ENCODE measurements around the gene TMEM63C.

- TF ChIP-seq CTCF (IDR thresholded peaks at IDR 0.05) = no peak
- no peak for TF ChIP-seq POLR2A (IDR thresholded peaks at IDR 0.05)
These were observed 26.5 kb upstream of the TMEM63C start for GRCh38 chr14:77155083-77155482.
